ENCODE results near the gene PRTFDC1. TPM values are rescaled to one million over a fixed set of nuclear protein-coding genes. Genes with fewer than 3 reads are reported as not detected.

PRTFDC1 gene
- total and polyA plus RNA-seq, 2 of the 8 experiments (the other 6 are each of a cell fraction or from before 2014, with no cell fraction given): 5.9 to 6.6 TPM

GRCh38 chr10:24862589-24862988 lies 89.8 kb downstream of the PRTFDC1 start:
- Histone ChIP-seq H3K23me2 (ENCODE audit: low read depth, low read length) (no peaks in the 10 kb centered on the region), H4K5ac (ENCODE audit: insufficient read length, low read depth, low read length) (no peak overlapping the region), H2BK12ac (ENCODE audit: low read depth, low read length) (no peak overlapping the region), H3K9ac (replicated peaks in 1 of 4; ENCODE audit: extremely low read depth in 1 of 4, low read depth in 3 of 4, low read length in 3 of 4) (no peak overlapping the region), H3K56ac (replicated peaks; ENCODE audit: insufficient read length, low read depth, low read length) (no peak overlapping the region), H2BK5ac (ENCODE audit: low read depth, low read length) (no peak overlapping the region), H2BK20ac (ENCODE audit: low read length) (no peak overlapping the region), H3K9me3 (ENCODE audit: insufficient read depth in 2 of 2, low read depth in 1 of 2, low read length in 1 of 2) (no peaks in the 10 kb centered on the region), H3K27me3 (replicated peaks in 1 of 4; ENCODE audit: control insufficient read depth in 3 of 4, extremely low read depth in 1 of 4, insufficient read depth in 3 of 4, low read length in 3 of 4) (no peaks in the 10 kb centered on the region), H3K23ac (ENCODE audit: insufficient read length) (no peak overlapping the region), H4K91ac (replicated peaks; ENCODE audit: insufficient read length, low read length) (no peak overlapping the region), H3K27ac (ENCODE audit: low read depth, low read length) (no peak overlapping the region), H3K79me2 (ENCODE audit: control insufficient read depth in 1 of 2, insufficient read depth in 2 of 2, low read length in 2 of 2) (no peaks in the 10 kb centered on the region), H4K20me1 (replicated peaks in 1 of 2; ENCODE audit: control insufficient read depth in 1 of 2, insufficient read depth in 2 of 2, low read length in 2 of 2) (no peaks in the 10 kb centered on the region), H3K18ac (ENCODE audit: extremely low read depth, low read length) (no peak overlapping the region), H3K79me1 (ENCODE audit: low read depth, low read length) (no peaks in the 10 kb centered on the region), H2AFZ (ENCODE audit: low read length) (no peak overlapping the region), H2BK120ac (replicated peaks; ENCODE audit: low read depth, low read length) (no peak overlapping the region), H2BK15ac (ENCODE audit: low read length) (no peak overlapping the region), H3K14ac (ENCODE audit: insufficient read length) (no peak overlapping the region), H3K4me3 (ENCODE audit: extremely low read depth in 1 of 4, insufficient read depth in 2 of 4, low read depth in 3 of 4, low read length in 4 of 4) (no peak overlapping the region), H3K4ac (replicated peaks; ENCODE audit: insufficient read length, low read depth, low read length) (no peak overlapping the region), H4K8ac (ENCODE audit: extremely low read depth, insufficient read depth, low read length) (no peak overlapping the region), H3K4me1 (replicated peaks in 1 of 4; ENCODE audit: control insufficient read depth in 3 of 4, insufficient read depth in 4 of 4, low read length in 3 of 4) (peaks cover 4 to 7% (median 7%) of the 10 kb centered on the region in 4 experiments; a peak in 6 of 7 replicates), H3K4me2 (ENCODE audit: insufficient read depth in 1 of 2, low read depth in 2 of 2, low read length in 2 of 2) (no peak overlapping the region), H2AK5ac (ENCODE audit: low read depth, low read length) (no peak overlapping the region), H3K36me3 (ENCODE audit: control insufficient read depth in 2 of 4, insufficient read depth in 4 of 4, low read length in 3 of 4) (no peaks in the 10 kb centered on the region)
- FAIRE-seq (no peak), DNase-seq (ENCODE audit: low read depth in 1 of 2, low spot score in 2 of 2) (no peak)
- no peak for TF ChIP-seq KDM4A (IDR thresholded peaks at IDR 0.05; ENCODE audit: low read depth, low read length, severe bottlenecking)
- TF ChIP-seq CBX5 (IDR thresholded peaks at IDR 0.05; ENCODE audit: low read depth, low read length): no peak
- TF ChIP-seq CTBP2 (IDR thresholded peaks at IDR 0.05; ENCODE audit: borderline replicate concordance, insufficient read depth, insufficient read length, low read length): no peak
- POLR2A ChIA-PET (ENCODE audit: partially characterized antibody): no interaction called here
- CTCF ChIA-PET (ENCODE audit: partially characterized antibody): interaction anchor here (1.3 kb wide), 1 partner anchor 9 kb away, joined by 3 read pairs; no protein-coding TSS in a partner anchor
- 87% methylated on average over 3 of the region's 3 CpGs; no CpG with 5 or more reads in 1 of the 2 experiments for WGBS, 2 experiments (ENCODE audit: extremely low coverage in 1 of 2, insufficient coverage in 1 of 2, insufficient read length in 1 of 2, insufficient replicate concordance in 2 of 2, low coverage in 1 of 2, low lambda C conversion rate in 2 of 2, missing lambda C conversion rate in 1 of 2)

Data from H1 (cell line).